ENCODE results near the gene NADSYN1.

Gene NADSYN1

GRCh38 chr11:71448257-71449171 is 4.5 kb upstream of the NADSYN1 start, which contains the start of gene DHCR7:
TSS of gene DHCR7 (minus strand) at chr11:71448393. CDS start at chr11:71444952, 3,441 bp downstream.
- peak within 1 kb of the TSS; percentile 93 to 96 for H3K4me3 ChIP-seq (ENCODE audit: low read depth in 1 of 2, low read length in 1 of 2)
- peak; percentile 34 for TF ChIP-seq CTCF (IDR thresholded peaks at IDR 0.05)
- H3K27me3 ChIP-seq, result no peaks in the 10 kb centered on the region
- peaks cover 9% of the 10 kb centered on the region for H3K36me3 ChIP-seq
- H3K9me3 ChIP-seq, result no peaks in the 10 kb centered on the region
- peaks cover 51 to 60% of the 10 kb centered on the region in 2 experiments for H3K4me1 ChIP-seq (ENCODE audit: control insufficient read depth in 1 of 2, insufficient read depth in 1 of 2, low read depth in 1 of 2, low read length in 1 of 2)
- peak within 1 kb of the TSS; percentile 93 for H3K27ac ChIP-seq

- TF ChIP-seq CTCF (IDR thresholded peaks at IDR 0.05), result no peak
- no peaks in the 10 kb centered on the region for H3K27me3 ChIP-seq
- H3K4me3 ChIP-seq (ENCODE audit: low read depth in 1 of 2, low read length in 1 of 2), result peak overlapping the region; percentile 93 to 96
- peaks cover 60 to 66% of the 10 kb centered on the region in 2 experiments for H3K4me1 ChIP-seq (ENCODE audit: control insufficient read depth in 1 of 2, insufficient read depth in 1 of 2, low read depth in 1 of 2, low read length in 1 of 2)
- H3K36me3 ChIP-seq, result peaks cover under 1% of the 10 kb centered on the region
- H3K27ac ChIP-seq, result peak overlapping the region; percentile 93
- H3K9me3 ChIP-seq, result no peaks in the 10 kb centered on the region
Measured at GRCh38 chr11:71449596-71449995, 3.4 kb upstream of the NADSYN1 start.

- Histone ChIP-seq H3K27ac (peak overlapping the region; percentile 93), H3K9me3 (no peaks in the 10 kb centered on the region), H3K4me3 (ENCODE audit: low read depth in 1 of 2, low read length in 1 of 2) (no peak overlapping the region), H3K4me1 (ENCODE audit: control insufficient read depth in 1 of 2, insufficient read depth in 1 of 2, low read depth in 1 of 2, low read length in 1 of 2) (peaks cover 66 to 72% of the 10 kb centered on the region in 2 experiments), H3K27me3 (no peaks in the 10 kb centered on the region), H3K36me3 (peaks cover 9% of the 10 kb centered on the region)
- TF ChIP-seq CTCF (IDR thresholded peaks at IDR 0.05), result no peak
Measured at GRCh38 chr11:71450507-71450906, 2.5 kb upstream of the NADSYN1 start.

GRCh38 chr11:71450939-71451338 is 2.1 kb upstream of the NADSYN1 start:
- no peaks in the 10 kb centered on the region for H3K9me3 ChIP-seq
- no peak for TF ChIP-seq CTCF (IDR thresholded peaks at IDR 0.05)
- H3K4me3 ChIP-seq (ENCODE audit: low read depth in 1 of 2, low read length in 1 of 2), result no peak overlapping the region
- peak overlapping the region; percentile 93 for H3K27ac ChIP-seq
- H3K27me3 ChIP-seq, result no peaks in the 10 kb centered on the region
- peaks cover 66 to 72% of the 10 kb centered on the region in 2 experiments for H3K4me1 ChIP-seq (ENCODE audit: control insufficient read depth in 1 of 2, insufficient read depth in 1 of 2, low read depth in 1 of 2, low read length in 1 of 2)
- H3K36me3 ChIP-seq, result peaks cover 14% of the 10 kb centered on the region

GRCh38 chr11:71451596-71452198 is 1.3 kb upstream of the NADSYN1 start:
- peak overlapping the region; percentile 93 for H3K27ac ChIP-seq
- H3K9me3 ChIP-seq, result no peaks in the 10 kb centered on the region
- H3K4me1 ChIP-seq (ENCODE audit: control insufficient read depth in 1 of 2, insufficient read depth in 1 of 2, low read depth in 1 of 2, low read length in 1 of 2), result peaks cover 66 to 70% of the 10 kb centered on the region in 2 experiments
- H3K36me3 ChIP-seq, result peaks cover 21% of the 10 kb centered on the region
- no peaks in the 10 kb centered on the region for H3K27me3 ChIP-seq
- no peak for TF ChIP-seq CTCF (IDR thresholded peaks at IDR 0.05)
- peak overlapping the region; percentile 93 to 98 for H3K4me3 ChIP-seq (ENCODE audit: low read depth in 1 of 2, low read length in 1 of 2)
